Loucy (cell line): ENCODE data around the gene TENM4.

ENCODE experiments used
- EZH2phosphoT487 ChIP-seq: fragments of 200-600 bp; IDR thresholded peaks from 2 replicates; pipeline ENCODE4 v1.6.1; 2018; ENCODE audit warnings: antibody characterized with exemption, mild to moderate bottlenecking, moderate library complexity, borderline replicate concordance
- TF ChIP-seq, protein P1 (sequence below): fragments of 200-600 bp; sonication (generic); conservative IDR thresholded peaks from 2 replicates; pipeline ENCODE4 v1.5.1; 2014; ENCODE audit warnings: mild to moderate bottlenecking, antibody characterized with exemption, low read length

- TF ChIP-seq, protein P1, sequence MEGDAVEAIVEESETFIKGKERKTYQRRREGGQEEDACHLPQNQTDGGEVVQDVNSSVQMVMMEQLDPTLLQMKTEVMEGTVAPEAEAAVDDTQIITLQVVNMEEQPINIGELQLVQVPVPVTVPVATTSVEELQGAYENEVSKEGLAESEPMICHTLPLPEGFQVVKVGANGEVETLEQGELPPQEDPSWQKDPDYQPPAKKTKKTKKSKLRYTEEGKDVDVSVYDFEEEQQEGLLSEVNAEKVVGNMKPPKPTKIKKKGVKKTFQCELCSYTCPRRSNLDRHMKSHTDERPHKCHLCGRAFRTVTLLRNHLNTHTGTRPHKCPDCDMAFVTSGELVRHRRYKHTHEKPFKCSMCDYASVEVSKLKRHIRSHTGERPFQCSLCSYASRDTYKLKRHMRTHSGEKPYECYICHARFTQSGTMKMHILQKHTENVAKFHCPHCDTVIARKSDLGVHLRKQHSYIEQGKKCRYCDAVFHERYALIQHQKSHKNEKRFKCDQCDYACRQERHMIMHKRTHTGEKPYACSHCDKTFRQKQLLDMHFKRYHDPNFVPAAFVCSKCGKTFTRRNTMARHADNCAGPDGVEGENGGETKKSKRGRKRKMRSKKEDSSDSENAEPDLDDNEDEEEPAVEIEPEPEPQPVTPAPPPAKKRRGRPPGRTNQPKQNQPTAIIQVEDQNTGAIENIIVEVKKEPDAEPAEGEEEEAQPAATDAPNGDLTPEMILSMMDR: no peak
- no peak for TF ChIP-seq EZH2phosphoT487
Observed at GRCh38 chr11:79168530-79169110, 272.2 kb downstream of the TENM4 start.
